GM12878 (cell line): Measurements from ENCODE around the gene CEBPE. TPM values are rescaled to one million over a fixed set of nuclear protein-coding genes. Genes with fewer than 3 reads are reported as not detected.
A peak's percentile ranks its signal among the peaks of the same experiment; 100 is the strongest.

Source experiments
- ATAC-seq: fragments of 200-7000 bp; cut with Tn5 transposase; 3 replicates; pipeline ENCODE4 v1.9.1; 2020; ENCODE audit warnings: mild to moderate bottlenecking, moderate library complexity
- BruUV-seq: library from RNA; stranded (reverse); fragments of 400-500 nt; replicated peaks from 2 replicates; lab custom pipeline; 2021; lab: Mats Ljungman, UMichigan
- CTCF ChIA-PET: fragments of 300-600 bp; sonication (Branson Sonifier 250); formaldehyde crosslinking; extraction: SDS; loops from one replicate; lab custom pipeline; 2021; ENCODE audit warnings: inconsistent platforms; lab: Yijun Ruan, JAX
- POLR2A ChIA-PET: fragments of 350-600 bp; formaldehyde crosslinking; extraction: SDS; loops from one replicate; lab custom pipeline; 2021; ENCODE audit warnings: inconsistent platforms; lab: Charles Lee
- RAD21 ChIA-PET: fragments of 300-600 bp; sonication (Branson Sonifier 250); formaldehyde crosslinking; loops from one replicate; lab custom pipeline; 2023; ENCODE audit warnings: antibody characterized with exemption; ENCODE audit not compliant: unreplicated experiment; lab: Charles Lee
- SMC1A ChIA-PET: fragments of 300-600 bp; sonication (Branson Sonifier 250); formaldehyde crosslinking; loops from one replicate; lab custom pipeline; 2023; ENCODE audit not compliant: unreplicated experiment, uncharacterized antibody; lab: Charles Lee
- DNase-seq: peaks from one replicate; pipeline ENCODE4 v3.0.0-alpha.2; 2011; ENCODE audit warnings: low read depth, low spot score
- FAIRE-seq: peaks from 3 replicates; lab custom pipeline; 2011; peaks lifted over from hg19 to GRCh38; lab: Jason Lieb, UNC
- H2AFZ ChIP-seq: 2 replicates; pipeline ENCODE4 v1.6.0; 2011; ENCODE audit warnings: low read depth, low read length, control low read depth; ENCODE audit not compliant: control insufficient read depth
- H3K27ac ChIP-seq: 2 replicates; pipeline ENCODE4 v1.5.1; 2011; ENCODE audit warnings: control low read depth; ENCODE audit not compliant: control insufficient read depth, insufficient read depth
- H3K27me3 ChIP-seq, 2 experiments: replicated peaks in 1 of 2; 2 replicates each; pipeline versions ENCODE4 v1.6.0 to v1.6.1; 2011; ENCODE audit warnings: low read length in 1 of 2; ENCODE audit not compliant: control insufficient read depth in 2 of 2, insufficient read depth in 2 of 2
- H3K36me3 ChIP-seq, 2 experiments: 2 replicates each; pipeline ENCODE4 v1.5.1; 2011; ENCODE audit warnings: low read length in 1 of 2; ENCODE audit not compliant: control insufficient read depth in 2 of 2, insufficient read depth in 2 of 2
- H3K4me1 ChIP-seq: 2 replicates; pipeline ENCODE4 v1.6.1; 2011; ENCODE audit warnings: mild to moderate bottlenecking, low read length, moderate library complexity, mixed read lengths; ENCODE audit not compliant: control insufficient read depth, insufficient read depth
- H3K4me2 ChIP-seq: 2 replicates; pipeline ENCODE4 v1.6.0; 2011; ENCODE audit warnings: control low read depth; ENCODE audit not compliant: control insufficient read depth, insufficient read depth
- H3K4me3 ChIP-seq: fragments of 200-600 bp; sonication (generic); 2 replicates; pipeline ENCODE4 v1.5.1; 2016
- H3K79me2 ChIP-seq: 2 replicates; pipeline ENCODE4 v1.6.0; 2011; ENCODE audit warnings: low read length; ENCODE audit not compliant: control insufficient read depth, insufficient read depth
- H3K9ac ChIP-seq: 2 replicates; pipeline ENCODE4 v1.8.0; 2011; ENCODE audit warnings: low read length, control low read depth, mixed read lengths; ENCODE audit not compliant: control insufficient read depth, insufficient read depth
- H3K9me3 ChIP-seq: replicated peaks from 3 replicates; pipeline ENCODE4 v1.5.1; 2011; ENCODE audit warnings: mild to moderate bottlenecking, low read length; ENCODE audit not compliant: control insufficient read depth, insufficient read depth
- H4K20me1 ChIP-seq: 2 replicates; pipeline ENCODE4 v1.6.0; 2011; ENCODE audit not compliant: control insufficient read depth, insufficient read depth
- BACH1 ChIP-seq: fragments of 450-650 bp; IDR thresholded peaks from 2 replicates; pipeline ENCODE4 v1.6.1; 2017; ENCODE audit warnings: mild to moderate bottlenecking, borderline replicate concordance
- BCL11A ChIP-seq: IDR thresholded peaks from 2 replicates; pipeline ENCODE4 v1.6.1; 2011; ENCODE audit warnings: low read depth, low read length
- CBX5 ChIP-seq: sonication (generic); IDR thresholded peaks from 2 replicates; pipeline ENCODE4 v1.6.1; 2016; ENCODE audit warnings: low read depth, moderate library complexity, mild to moderate bottlenecking, inconsistent platforms
- DPF2 ChIP-seq: fragments of 450-650 bp; IDR thresholded peaks from 2 replicates; pipeline ENCODE4 v1.6.1; 2017; ENCODE audit warnings: mild to moderate bottlenecking
- EGR1 ChIP-seq, 2 experiments: IDR thresholded peaks; 1 replicate in 1 of 2; 2 replicates in 1 of 2; pipeline ENCODE4 v1.6.1; 2011 to 2012; ENCODE audit warnings: low read depth in 2 of 2, low read length in 2 of 2, borderline replicate concordance in 1 of 2, mild to moderate bottlenecking in 1 of 2, moderate library complexity in 1 of 2
- FOXK2 ChIP-seq: fragments of 450-650 bp; IDR thresholded peaks from 2 replicates; pipeline ENCODE4 v1.6.1; 2017; ENCODE audit warnings: mild to moderate bottlenecking, moderate library complexity
- LARP7 ChIP-seq: fragments of 450-650 bp; IDR thresholded peaks from 2 replicates; pipeline ENCODE4 v1.6.1; 2017; ENCODE audit warnings: mild to moderate bottlenecking
- MEF2B ChIP-seq: fragments of 450-650 bp; IDR thresholded peaks from 2 replicates; pipeline ENCODE4 v1.6.1; 2018; ENCODE audit warnings: mild to moderate bottlenecking, moderate library complexity; ENCODE audit not compliant: partially characterized antibody, poor library complexity, severe bottlenecking
- NFYB ChIP-seq: IDR thresholded peaks from 2 replicates; pipeline ENCODE4 v1.6.1; 2011; ENCODE audit warnings: low read depth, mild to moderate bottlenecking, low read length, improper control_type of control experiment, moderate library complexity; ENCODE audit not compliant: insufficient read depth
- NRF1 ChIP-seq: conservative IDR thresholded peaks from 2 replicates; pipeline ENCODE4 v1.6.1; 2011; ENCODE audit warnings: mild to moderate bottlenecking, low read depth, low read length, improper control_type of control experiment
- RUNX3 ChIP-seq: IDR thresholded peaks from 2 replicates; pipeline ENCODE4 v1.6.1; 2012; ENCODE audit warnings: low read length, inconsistent platforms
- SUPT20H ChIP-seq: IDR thresholded peaks from 2 replicates; pipeline ENCODE4 v1.6.1; 2011; ENCODE audit warnings: low read depth, mild to moderate bottlenecking, low read length, moderate library complexity, borderline replicate concordance; ENCODE audit not compliant: control insufficient read depth
- TBL1XR1 ChIP-seq: IDR thresholded peaks from 2 replicates; pipeline ENCODE4 v1.6.1; 2012; ENCODE audit warnings: low read depth, low read length, improper control_type of control experiment
- WGBS: methylation state at CpG from one replicate; pipeline ENCODE4 v1.1.6; 2016; ENCODE audit warnings: low lambda C conversion rate; ENCODE audit not compliant: insufficient replicate concordance, insufficient coverage; ENCODE audit errors: missing lambda C conversion rate; 5-methylcytosine and 5-hydroxymethylcytosine counted together
- in situ Hi-C: fragments of 300-500 bp; cut with MboI; formaldehyde crosslinking; loops from 9 replicates; pipeline ENCODE4 v1.14.3; 2018; ENCODE audit warnings: mixed read lengths
- intact Hi-C: fragments of 100-400 bp; cut with micrococcal nuclease; formaldehyde crosslinking; loops from one replicate; pipeline ENCODE4 v1.14.2; 2022; ENCODE audit not compliant: unreplicated experiment
- polyA plus RNA-seq, 11 experiments: library from polyadenylated mRNA; depleted of rRNA in 4 of 11; unstranded in 6 of 11; stranded (reverse) in 5 of 11; fragments of >200 nt; fragmentation: Nextera tagmentation in 4 of 11; fragmentation: Illumina TruSeq in 1 of 11; extraction: Ambion mirVana in 4 of 11; extraction: Trizol in 1 of 11; gene quantifications; 1 replicate in 1 of 11; 2 replicates in 10 of 11; pipeline versions ENCODE4 v1.2.1 to v1.2.3, GENCODE V29; 2011 to 2016; ENCODE audit warnings: inconsistent platforms in 2 of 11, missing spikeins in 2 of 11, low read depth in 1 of 11
- total RNA-seq, 4 experiments: library from RNA; depleted of rRNA in 3 of 4; stranded (reverse); fragments of >200 nt in 3 of 4; fragmentation: Illumina TruSeq in 1 of 4; extraction: Trizol in 1 of 4; gene quantifications; 2 replicates each; pipeline versions ENCODE4 v1.2.1 to v1.2.3, GENCODE V29; 2013 to 2021
- TF ChIP-seq, protein P1 (sequence below): IDR thresholded peaks from 2 replicates; pipeline ENCODE4 v1.6.1; 2012; ENCODE audit warnings: low read depth, low read length, improper control_type of control experiment
- TF ChIP-seq, protein P2 (sequence below): IDR thresholded peaks from 2 replicates; pipeline ENCODE4 v1.6.1; 2011; ENCODE audit warnings: borderline replicate concordance, low read depth, mild to moderate bottlenecking, moderate library complexity, low read length; ENCODE audit not compliant: insufficient read depth, poor library complexity, severe bottlenecking
- TF ChIP-seq, protein P3 (sequence below): fragments of 450-650 bp; IDR thresholded peaks from 2 replicates; pipeline ENCODE4 v1.6.1; 2017; ENCODE audit warnings: mild to moderate bottlenecking, moderate library complexity

CEBPE gene
- total and polyA plus RNA-seq, 10 of the 15 experiments (the other 5 are each of a cell fraction or from before 2014, with no cell fraction given) = 0.09 to 0.45 (median 0.24) TPM; not detected in 7

DNA sequence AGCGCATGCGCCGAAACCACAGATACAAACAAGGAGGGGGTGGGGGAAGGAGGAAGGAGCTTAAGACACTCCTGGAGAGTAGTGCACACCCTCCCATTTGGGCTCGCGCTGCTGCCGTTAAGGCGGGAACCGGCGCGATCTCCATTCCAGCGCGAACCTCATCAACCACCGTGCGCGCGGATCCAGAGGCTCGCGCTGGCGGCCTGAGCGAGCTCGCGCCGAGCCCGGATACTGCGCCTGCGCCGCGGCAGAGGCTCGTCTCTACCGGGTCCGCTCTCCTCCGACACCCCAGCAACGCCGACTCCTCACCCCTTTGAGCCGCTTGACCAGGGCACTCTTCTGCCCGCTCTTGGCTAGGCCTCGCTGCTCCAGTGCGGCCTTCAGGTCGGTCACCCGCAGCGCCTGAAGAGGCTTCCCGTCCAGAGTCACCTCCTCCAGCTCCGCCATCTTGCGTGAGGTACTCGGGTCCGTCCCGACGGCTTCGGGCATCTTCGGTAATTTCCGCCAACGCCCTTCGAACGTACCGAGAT is 24.3 kb downstream of the CEBPE start, which contains the start of gene ACIN1:
TSS of gene ACIN1 (minus strand) at position 471 of the 530 bp plus-strand sequence. CDS start at position 447, 24 bp downstream.
- BruUV-seq = TSS peak; percentile 79
- TF ChIP-seq, protein P1, sequence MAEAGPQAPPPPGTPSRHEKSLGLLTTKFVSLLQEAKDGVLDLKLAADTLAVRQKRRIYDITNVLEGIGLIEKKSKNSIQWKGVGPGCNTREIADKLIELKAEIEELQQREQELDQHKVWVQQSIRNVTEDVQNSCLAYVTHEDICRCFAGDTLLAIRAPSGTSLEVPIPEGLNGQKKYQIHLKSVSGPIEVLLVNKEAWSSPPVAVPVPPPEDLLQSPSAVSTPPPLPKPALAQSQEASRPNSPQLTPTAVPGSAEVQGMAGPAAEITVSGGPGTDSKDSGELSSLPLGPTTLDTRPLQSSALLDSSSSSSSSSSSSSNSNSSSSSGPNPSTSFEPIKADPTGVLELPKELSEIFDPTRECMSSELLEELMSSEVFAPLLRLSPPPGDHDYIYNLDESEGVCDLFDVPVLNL = peak; percentile 48; the same call in 1 of the 2 replicates
- TF ChIP-seq TBL1XR1 (0 out of 2 replicates have a peak, but pooled peaks have one; percentile 11), CBX5 (no peak), BACH1 (peak; percentile 75; the same call in 1 of the 2 replicates), SUPT20H (no peak), FOXK2 (0 out of 2 replicates have a peak, but pooled peaks have one; percentile 9), LARP7 (peak; percentile 95), NFYB (no peak), DPF2 (peak; percentile 78), MEF2B (peak; percentile 11), NRF1 (peak; percentile 11; the same call in 1 of the 2 replicates), RUNX3 (peak; percentile 59; the same call in 1 of the 2 replicates), BCL11A (0 out of 2 replicates have a peak, but pooled peaks have one; percentile 13), EGR1 (IDR thresholded peaks at IDR 0.05; ENCODE audit: borderline replicate concordance in 1 of 2, low read depth in 2 of 2, low read length in 2 of 2) (peak in 1 of 2 experiments; percentile 23; a peak in 1 of 3 replicates)
- TF ChIP-seq, protein P2, sequence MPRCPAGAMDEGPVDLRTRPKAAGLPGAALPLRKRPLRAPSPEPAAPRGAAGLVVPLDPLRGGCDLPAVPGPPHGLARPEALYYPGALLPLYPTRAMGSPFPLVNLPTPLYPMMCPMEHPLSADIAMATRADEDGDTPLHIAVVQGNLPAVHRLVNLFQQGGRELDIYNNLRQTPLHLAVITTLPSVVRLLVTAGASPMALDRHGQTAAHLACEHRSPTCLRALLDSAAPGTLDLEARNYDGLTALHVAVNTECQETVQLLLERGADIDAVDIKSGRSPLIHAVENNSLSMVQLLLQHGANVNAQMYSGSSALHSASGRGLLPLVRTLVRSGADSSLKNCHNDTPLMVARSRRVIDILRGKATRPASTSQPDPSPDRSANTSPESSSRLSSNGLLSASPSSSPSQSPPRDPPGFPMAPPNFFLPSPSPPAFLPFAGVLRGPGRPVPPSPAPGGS = no peak
- TF ChIP-seq, protein P3, sequence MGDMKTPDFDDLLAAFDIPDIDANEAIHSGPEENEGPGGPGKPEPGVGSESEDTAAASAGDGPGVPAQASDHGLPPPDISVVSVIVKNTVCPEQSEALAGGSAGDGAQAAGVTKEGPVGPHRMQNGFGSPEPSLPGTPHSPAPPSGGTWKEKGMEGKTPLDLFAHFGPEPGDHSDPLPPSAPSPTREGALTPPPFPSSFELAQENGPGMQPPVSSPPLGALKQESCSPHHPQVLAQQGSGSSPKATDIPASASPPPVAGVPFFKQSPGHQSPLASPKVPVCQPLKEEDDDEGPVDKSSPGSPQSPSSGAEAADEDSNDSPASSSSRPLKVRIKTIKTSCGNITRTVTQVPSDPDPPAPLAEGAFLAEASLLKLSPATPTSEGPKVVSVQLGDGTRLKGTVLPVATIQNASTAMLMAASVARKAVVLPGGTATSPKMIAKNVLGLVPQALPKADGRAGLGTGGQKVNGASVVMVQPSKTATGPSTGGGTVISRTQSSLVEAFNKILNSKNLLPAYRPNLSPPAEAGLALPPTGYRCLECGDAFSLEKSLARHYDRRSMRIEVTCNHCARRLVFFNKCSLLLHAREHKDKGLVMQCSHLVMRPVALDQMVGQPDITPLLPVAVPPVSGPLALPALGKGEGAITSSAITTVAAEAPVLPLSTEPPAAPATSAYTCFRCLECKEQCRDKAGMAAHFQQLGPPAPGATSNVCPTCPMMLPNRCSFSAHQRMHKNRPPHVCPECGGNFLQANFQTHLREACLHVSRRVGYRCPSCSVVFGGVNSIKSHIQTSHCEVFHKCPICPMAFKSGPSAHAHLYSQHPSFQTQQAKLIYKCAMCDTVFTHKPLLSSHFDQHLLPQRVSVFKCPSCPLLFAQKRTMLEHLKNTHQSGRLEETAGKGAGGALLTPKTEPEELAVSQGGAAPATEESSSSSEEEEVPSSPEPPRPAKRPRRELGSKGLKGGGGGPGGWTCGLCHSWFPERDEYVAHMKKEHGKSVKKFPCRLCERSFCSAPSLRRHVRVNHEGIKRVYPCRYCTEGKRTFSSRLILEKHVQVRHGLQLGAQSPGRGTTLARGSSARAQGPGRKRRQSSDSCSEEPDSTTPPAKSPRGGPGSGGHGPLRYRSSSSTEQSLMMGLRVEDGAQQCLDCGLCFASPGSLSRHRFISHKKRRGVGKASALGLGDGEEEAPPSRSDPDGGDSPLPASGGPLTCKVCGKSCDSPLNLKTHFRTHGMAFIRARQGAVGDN = peak; percentile 49; the same call in 1 of the 2 replicates

More for the DNA sequence above, 24.3 kb downstream of the CEBPE start, which contains the start of gene ACIN1:
- POLR2A ChIA-PET = interaction anchor here (0.8 to 2.3 kb wide), 19 partner anchors 9 to 685 kb away, joined by 3 to 19 read pairs (median 5); partner anchors contain the start of genes CDH24, DAD1, HAUS4 and PABPN1
- H3K4me2 ChIP-seq = peak within 1 kb of the TSS; percentile 88
- under 1% methylated on average over 55 of the region's 55 CpGs for WGBS
- RAD21 ChIA-PET = interaction anchor here (0.7 to 2.5 kb wide), 13 partner anchors 12 to 618 kb away, joined by 3 to 23 read pairs (median 6); partner anchors contain the start of genes HOMEZ, PABPN1, PPP1R3E and RBM23
- peak; percentile 75 for ATAC-seq
- H3K36me3 ChIP-seq = peaks cover 2 to 30% of the 10 kb centered on the region in 2 experiments
- peak within 1 kb of the TSS; percentile 92 for H3K4me3 ChIP-seq
- FAIRE-seq = no peak
- peaks cover 3% of the 10 kb centered on the region; the same call in 1 of the 2 replicates for H3K4me1 ChIP-seq
- intact Hi-C loops (no loop called here), in situ Hi-C loops (no loop called here)
- no peaks in the 10 kb centered on the region for H3K9me3 ChIP-seq
- CTCF ChIA-PET = interaction anchor here (0.6 to 3.7 kb wide), 28 partner anchors 9 to 1020 kb away, joined by 3 to 65 read pairs (median 4); partner anchors contain the start of genes CDH24, CEBPE, PABPN1 and PRMT5
- 0 out of 2 replicates have a peak, but pooled peaks cover 7% of the 10 kb centered on the region for H4K20me1 ChIP-seq
- no peaks in the 10 kb centered on the region for H3K27me3 ChIP-seq
- peak within 1 kb of the TSS; percentile 99 for H2AFZ ChIP-seq
- H3K79me2 ChIP-seq = peaks cover 58% of the 10 kb centered on the region
- SMC1A ChIA-PET = interaction anchor here (0.5 to 3.0 kb wide), 21 partner anchors 9 to 1638 kb away, joined by 3 to 15 read pairs (median 4); partner anchors contain the start of genes CIROP, PPP1R3E, PRMT5 and SLC7A8
- peak; percentile 65 for DNase-seq
- peak within 1 kb of the TSS; percentile 99 for H3K27ac ChIP-seq
- peak within 1 kb of the TSS; percentile 91 for H3K9ac ChIP-seq
